Right lobe of liver (tissue), 4 donors: ENCODE measurements around the gene SSRP1.

Source experiments
- CTCF ChIP-seq, 4 donors: fragments of 200-600 bp in 3 of 4; fragments of 450-650 bp in 1 of 4; IDR thresholded peaks; one replicate each; pipeline versions ENCODE4 v1.5.1 to v1.8.0; 2016 to 2022; ENCODE audit warnings: antibody characterized with exemption in 4 of 4, mild to moderate bottlenecking in 2 of 4
- POLR2A ChIP-seq: fragments of 450-650 bp; IDR thresholded peaks from one replicate; pipeline ENCODE4 v1.6.1; 2017; ENCODE audit warnings: antibody characterized with exemption, mild to moderate bottlenecking
- donor health status: DM: no; HTN: no; CAD: no.
- donor health status: DM: no; HTN: no; CAD: no.
- donor health status: DM: no; HTN: yes; CAD: no.

GRCh38 chr11:57348636-57349313 lies 13.1 kb upstream of the SSRP1 start:
- no peak for TF ChIP-seq CTCF (IDR thresholded peaks at IDR 0.05)
- TF ChIP-seq POLR2A = no peak
